Left lung (tissue), 10 donors: ENCODE measurements around the gene DUSP7. TPM values are rescaled to one million over a fixed set of nuclear protein-coding genes. Genes with fewer than 3 reads are reported as not detected.

Experiments used
- ATAC-seq: fragments of 200-7000 bp; cut with Tn5 transposase; one replicate; pipeline ENCODE4 v1.9.1; 2020; ENCODE audit warnings: moderate library complexity
- DNase-seq, 4 donors: peaks; one replicate each; pipeline ENCODE4 v3.0.0-alpha.2; 2013 to 2020
- H3K27ac ChIP-seq, 2 donors: fragments of 200-600 bp; sonication (generic) in 1 of 2; one replicate each; pipeline versions ENCODE4 v1.5.0 to v1.8.0; 2020 to 2021
- H3K27me3 ChIP-seq, 2 donors: fragments of 200-600 bp; sonication (generic) in 1 of 2; one replicate each; pipeline versions ENCODE4 v1.5.0 to v1.8.0; 2020 to 2021
- H3K36me3 ChIP-seq, 2 donors: fragments of 200-600 bp; sonication (generic) in 1 of 2; one replicate each; pipeline versions ENCODE4 v1.5.0 to v1.8.0; 2020 to 2021
- H3K4me1 ChIP-seq, 2 donors: fragments of 200-600 bp; one replicate each; pipeline ENCODE4 v1.8.0; 2021
- H3K4me3 ChIP-seq, 2 donors: fragments of 200-600 bp; sonication (generic) in 1 of 2; one replicate each; pipeline versions ENCODE4 v1.5.0 to v1.8.0; 2020 to 2021; ENCODE audit warnings: mild to moderate bottlenecking in 1 of 2
- H3K9me3 ChIP-seq, 2 donors: fragments of 200-600 bp; sonication (generic) in 1 of 2; one replicate each; pipeline versions ENCODE4 v1.5.0 to v1.8.0; 2020 to 2021
- CTCF ChIP-seq, 2 donors: fragments of 200-600 bp; sonication (generic) in 1 of 2; IDR thresholded peaks; one replicate each; pipeline versions ENCODE4 v1.5.0 to v1.8.0; 2021; ENCODE audit warnings: antibody characterized with exemption in 2 of 2
- intact Hi-C, 2 donors: fragments of 100-400 bp; cut with DNase I; formaldehyde crosslinking; loops; one replicate each; pipeline versions ENCODE4 v1.11.2 to v1.14.2; 2022
- polyA plus RNA-seq, 6 donors: library from polyadenylated mRNA; unstranded; fragments of 120-200 nt; gene quantifications; one replicate each; pipeline ENCODE4 v1.2.1, GENCODE V29; 2013; ENCODE audit not compliant: insufficient read length in 6 of 6
- total RNA-seq, 2 donors: library from RNA; stranded (reverse); fragmentation: NEBNext Ultra II Directional; extraction: Animal tissue kit (Norgen Biotek cat#: 25700); gene quantifications; one replicate each; pipeline ENCODE4 v1.2.1, GENCODE V29; 2021
- donor health status: DM: no; HTN: yes; CAD: no.
- donor health status: DM: no; HTN: no; CAD: no.

The DUSP7 gene
- total and polyA plus RNA-seq, 8 donors = 17.5 to 38.3 (median 21.1) TPM

DNA sequence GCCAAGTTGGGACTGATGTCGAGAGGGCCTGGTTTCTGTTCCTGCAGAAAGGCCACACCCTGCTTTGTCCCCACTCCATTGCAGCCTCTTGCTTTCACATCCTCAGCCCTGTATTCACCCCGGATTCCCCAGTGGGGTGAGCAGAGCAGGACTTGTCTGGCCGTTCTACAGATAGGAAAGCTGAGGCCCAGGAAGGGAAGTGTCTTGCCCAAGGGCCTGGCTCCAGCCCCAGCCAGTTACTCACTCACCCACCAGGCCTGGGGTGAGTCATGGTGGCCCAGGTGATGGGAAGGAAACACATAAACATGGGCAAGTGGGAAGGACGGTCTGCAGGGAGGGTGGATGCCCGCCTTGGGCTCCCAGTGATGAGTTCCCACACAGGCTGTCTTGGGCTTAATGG is 6.1 kb upstream of the DUSP7 start:
- intact Hi-C loops = no loop called here
- H3K9me3 ChIP-seq = no peaks in the 10 kb centered on the region
- no peak for TF ChIP-seq CTCF (IDR thresholded peaks at IDR 0.05)
- H3K27me3 ChIP-seq = no peaks in the 10 kb centered on the region
- peak overlapping the region in 1 of 2 donors; percentile 61 for H3K27ac ChIP-seq
- no peaks in the 10 kb centered on the region for H3K36me3 ChIP-seq
- no peak overlapping the region for H3K4me3 ChIP-seq
- DNase-seq (peak in 1 of 4 donors; percentile 83), ATAC-seq (peak; percentile 50)
- peaks cover 4 to 43% of the 10 kb centered on the region in 2 donors for H3K4me1 ChIP-seq

DNA sequence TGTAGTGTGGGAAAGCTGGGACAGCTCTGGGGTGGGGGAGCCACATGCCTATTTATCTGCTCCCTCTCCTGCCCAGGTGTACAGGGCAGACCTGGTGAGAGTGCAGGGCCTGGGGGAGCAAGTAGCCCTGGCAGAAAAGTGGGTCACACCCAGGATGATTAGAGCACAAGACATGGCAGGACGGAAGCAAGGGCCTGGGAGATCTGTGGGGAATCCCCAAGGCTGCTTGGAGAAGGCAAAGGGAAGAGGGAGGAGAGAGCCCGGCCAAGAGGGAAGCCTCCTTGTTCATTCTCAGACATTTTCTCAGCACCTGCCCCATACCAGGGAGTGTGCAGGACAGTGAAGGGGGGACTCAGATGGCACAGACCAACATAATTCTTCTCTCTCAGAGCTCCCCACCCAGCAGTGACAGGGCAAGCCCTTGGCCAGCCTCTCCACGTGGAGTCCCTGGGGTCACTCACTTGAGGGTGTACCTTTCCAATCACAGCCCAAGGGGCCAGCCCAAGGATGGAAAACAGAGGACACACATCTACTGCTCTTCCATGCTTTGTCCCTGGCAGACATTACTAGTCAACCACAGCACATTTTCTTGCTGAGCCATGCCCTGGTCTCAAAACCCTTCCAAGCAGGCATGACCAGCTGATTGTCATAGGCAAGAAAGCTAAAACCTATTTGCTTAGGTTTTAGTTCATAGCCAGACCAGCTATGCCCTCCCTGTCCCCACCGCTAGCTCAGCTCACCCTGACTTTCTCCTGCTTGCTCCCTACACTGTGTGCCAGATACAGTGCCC is 4.9 kb upstream of the DUSP7 start:
- no peaks in the 10 kb centered on the region for H3K36me3 ChIP-seq
- intact Hi-C loops = no loop called here
- peak overlapping the region in 1 of 2 donors; percentile 61 for H3K27ac ChIP-seq
- no peak for TF ChIP-seq CTCF (IDR thresholded peaks at IDR 0.05)
- peaks cover 4 to 53% of the 10 kb centered on the region in 2 donors for H3K4me1 ChIP-seq
- no peaks in the 10 kb centered on the region for H3K9me3 ChIP-seq
- DNase-seq (no peak), ATAC-seq (no peak)
- H3K27me3 ChIP-seq = no peaks in the 10 kb centered on the region
- H3K4me3 ChIP-seq = no peak overlapping the region

DNA sequence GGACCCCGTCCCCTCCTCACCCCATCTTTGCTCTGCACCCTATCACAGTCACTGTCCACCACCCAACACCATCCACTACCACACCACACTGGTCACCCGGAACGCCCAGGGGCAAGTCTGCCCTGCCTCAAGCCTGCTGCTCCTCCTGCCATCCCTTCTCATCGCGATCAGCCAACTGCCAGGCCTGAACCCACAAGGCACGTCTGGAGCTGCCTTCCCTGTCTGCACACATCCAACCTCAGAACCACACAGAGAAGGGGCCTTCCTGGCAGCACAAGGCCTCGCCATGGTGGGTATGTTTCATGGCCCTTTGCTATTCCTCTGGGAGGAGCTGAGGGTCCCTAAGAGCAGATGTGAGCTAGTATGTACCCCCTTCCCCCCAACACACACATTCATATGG is 3.4 kb upstream of the DUSP7 start:
- intact Hi-C loops = no loop called here
- Histone ChIP-seq H3K27ac (no peak overlapping the region), H3K4me3 (no peak overlapping the region), H3K36me3 (no peaks in the 10 kb centered on the region), H3K27me3 (no peaks in the 10 kb centered on the region), H3K4me1 (peaks cover 6 to 53% of the 10 kb centered on the region in 2 donors), H3K9me3 (no peaks in the 10 kb centered on the region)
- DNase-seq (no peak), ATAC-seq (no peak)
- TF ChIP-seq CTCF (IDR thresholded peaks at IDR 0.05) = no peak

GRCh38 chr3:52057812-52058495 is 1.6 kb upstream of the DUSP7 start:
- no peaks in the 10 kb centered on the region for H3K27me3 ChIP-seq
- DNase-seq (no peak), ATAC-seq (no peak)
- H3K4me3 ChIP-seq = peak overlapping the region; percentile 21 to 94
- H3K27ac ChIP-seq = peak overlapping the region; percentile 63 to 91
- H3K36me3 ChIP-seq = peaks cover 0 to 12% of the 10 kb centered on the region in 2 donors
- no peak for TF ChIP-seq CTCF (IDR thresholded peaks at IDR 0.05)
- no peaks in the 10 kb centered on the region for H3K9me3 ChIP-seq
- intact Hi-C loops = no loop called here
- H3K4me1 ChIP-seq = peaks cover 24 to 70% of the 10 kb centered on the region in 2 donors
